ENCODE measurements around the gene SLC25A21.
"Not testable (repeated sequence)": the region's sequence is repeated elsewhere in the genome, so short reads cannot be mapped to it uniquely, and the experiment has no call there.

SLC25A21 gene

GRCh38 chr14:37081856-37082255 is 90.5 kb downstream of the SLC25A21 start:
- Histone ChIP-seq H2BK5ac (ENCODE audit: low read length) (no peak overlapping the region), H3K4me1 (ENCODE audit: control insufficient read depth, low read depth, low read length) (no peaks in the 10 kb centered on the region), H3K27ac (ENCODE audit: low read depth, low read length) (no peak overlapping the region), H3K79me2 (ENCODE audit: control insufficient read depth, insufficient read depth, low read length) (no peaks in the 10 kb centered on the region), H4K5ac (ENCODE audit: low read length) (no peak overlapping the region), H3K4me2 (ENCODE audit: low read length) (no peak overlapping the region), H3K56ac (ENCODE audit: low read length) (no peak overlapping the region), H2BK120ac (ENCODE audit: low read depth, low read length) (no peak overlapping the region), H3K27me3 (ENCODE audit: insufficient read depth, low read length, poor library complexity) (no peaks in the 10 kb centered on the region), H2BK15ac (replicated peaks; ENCODE audit: low read depth) (no peak overlapping the region), H3K79me1 (ENCODE audit: low read length) (no peaks in the 10 kb centered on the region), H3K4me3 (ENCODE audit: low read length) (no peak overlapping the region), H3K18ac (ENCODE audit: low read length) (no peak overlapping the region), H3K4ac (ENCODE audit: low read depth, low read length) (no peak overlapping the region), H3K23ac (ENCODE audit: low read length) (no peak overlapping the region), H4K8ac (ENCODE audit: low read depth, low read length) (no peak overlapping the region), H2AK5ac (ENCODE audit: low read length) (no peak overlapping the region), H3K9ac (ENCODE audit: low read length) (no peak overlapping the region), H3K36me3 (ENCODE audit: control insufficient read depth, insufficient read depth, low read length) (no peaks in the 10 kb centered on the region)
- DNase-seq: no peak

DNA sequence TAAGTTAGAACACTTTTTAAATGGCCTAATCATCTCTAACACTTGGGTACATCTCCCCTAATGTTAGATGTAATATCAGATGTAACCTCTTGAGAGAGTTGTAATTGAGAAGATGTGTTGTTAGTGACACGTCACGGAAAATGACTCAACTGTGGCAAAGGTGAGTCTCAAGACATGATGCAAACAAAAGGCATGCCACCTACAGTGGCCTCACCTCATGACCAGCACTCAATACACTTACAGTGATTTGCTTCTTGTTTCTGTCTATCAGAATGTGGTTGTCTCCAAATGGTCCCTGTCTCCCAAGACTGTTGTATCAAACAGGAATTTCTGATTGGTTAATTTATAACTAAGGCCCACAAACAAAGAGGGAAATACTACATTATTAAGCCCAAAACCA is 91.2 kb downstream of the SLC25A21 start:
- WGBS (ENCODE audit: extremely low coverage, insufficient coverage, low lambda C conversion rate): no CpG with 5 or more reads among the region's 2 CpGs
- no peak overlapping the region for H3K9ac ChIP-seq (ENCODE audit: low read length)
- H3K56ac ChIP-seq (ENCODE audit: low read length): no peak overlapping the region
- H3K4me1 ChIP-seq (ENCODE audit: control insufficient read depth, low read depth, low read length): no peaks in the 10 kb centered on the region
- no peak overlapping the region for H3K4me2 ChIP-seq (ENCODE audit: low read length)
- H3K4ac ChIP-seq (ENCODE audit: low read depth, low read length): no peak overlapping the region
- H3K23ac ChIP-seq (ENCODE audit: low read length): no peak overlapping the region
- H2BK15ac ChIP-seq (replicated peaks; ENCODE audit: low read depth): no peak overlapping the region
- no peak overlapping the region for H3K27ac ChIP-seq (ENCODE audit: low read depth, low read length)
- H4K5ac ChIP-seq (ENCODE audit: low read length): no peak overlapping the region
- no peak overlapping the region for H2AK5ac ChIP-seq (ENCODE audit: low read length)
- no peaks in the 10 kb centered on the region for H3K36me3 ChIP-seq (ENCODE audit: control insufficient read depth, insufficient read depth, low read length)
- H2BK120ac ChIP-seq (ENCODE audit: low read depth, low read length): no peak overlapping the region
- no peak overlapping the region for H3K4me3 ChIP-seq (ENCODE audit: low read length)
- no peak overlapping the region for H4K8ac ChIP-seq (ENCODE audit: low read depth, low read length)
- H2BK5ac ChIP-seq (ENCODE audit: low read length): no peak overlapping the region
- no peak overlapping the region for H3K18ac ChIP-seq (ENCODE audit: low read length)
- DNase-seq: peak; percentile 57
- H3K27me3 ChIP-seq (ENCODE audit: insufficient read depth, low read length, poor library complexity): no peaks in the 10 kb centered on the region
- no peaks in the 10 kb centered on the region for H3K79me2 ChIP-seq (ENCODE audit: control insufficient read depth, insufficient read depth, low read length)
- H3K79me1 ChIP-seq (ENCODE audit: low read length): no peaks in the 10 kb centered on the region

DNA sequence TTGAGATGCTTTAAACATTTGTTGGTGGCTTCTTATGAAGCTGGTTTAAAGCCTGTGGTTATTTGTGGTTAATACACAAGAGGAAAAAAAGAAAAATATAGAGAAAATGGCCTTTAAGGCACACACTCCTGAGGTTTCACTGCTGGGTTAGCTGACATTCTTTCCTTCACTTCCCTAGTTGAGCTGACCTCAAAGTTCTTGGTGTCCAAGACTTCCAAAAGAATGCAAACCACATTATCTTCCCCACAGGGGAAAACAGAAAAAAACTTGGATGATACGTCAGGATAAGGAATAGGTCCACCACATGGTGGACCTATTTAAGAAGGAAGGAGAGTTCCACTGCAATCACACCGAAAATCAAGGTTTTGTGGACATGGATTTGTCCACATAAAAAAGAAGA is 94.3 kb downstream of the SLC25A21 start:
- WGBS (ENCODE audit: extremely low coverage, insufficient coverage, low lambda C conversion rate): no CpG with 5 or more reads among the region's 2 CpGs

DNA sequence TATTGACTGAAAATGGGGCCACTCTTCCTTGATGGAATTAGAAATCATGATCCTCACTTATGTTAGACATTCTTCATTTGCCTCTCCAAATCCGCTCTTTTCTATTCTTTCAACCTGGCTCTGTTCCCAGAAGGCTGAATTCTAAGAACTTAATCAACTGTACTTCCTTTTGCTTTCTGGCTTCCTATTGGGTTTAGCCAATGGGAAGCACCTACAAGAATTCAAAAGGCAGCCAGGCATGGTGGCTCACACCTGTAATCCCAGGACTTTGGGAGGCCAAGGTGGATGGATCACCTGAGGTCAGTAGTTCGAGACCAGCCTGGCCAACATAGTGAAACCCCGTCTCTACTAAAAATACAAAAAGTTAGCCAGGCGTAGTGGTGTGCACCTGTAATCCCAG is 98.1 kb downstream of the SLC25A21 start:
- H3K36me3 ChIP-seq (ENCODE audit: control insufficient read depth, insufficient read depth, low read length); H4K8ac ChIP-seq (ENCODE audit: low read depth, low read length); H3K4me3 ChIP-seq (ENCODE audit: low read length); H3K4ac ChIP-seq (ENCODE audit: low read depth, low read length); H2BK5ac ChIP-seq (ENCODE audit: low read length); H2AK5ac ChIP-seq (ENCODE audit: low read length); H3K18ac ChIP-seq (ENCODE audit: low read length); H2BK15ac ChIP-seq (replicated peaks; ENCODE audit: low read depth); H3K4me1 ChIP-seq (ENCODE audit: control insufficient read depth, low read depth, low read length); H3K56ac ChIP-seq (ENCODE audit: low read length); H4K5ac ChIP-seq (ENCODE audit: low read length); H3K27ac ChIP-seq (ENCODE audit: low read depth, low read length); H3K27me3 ChIP-seq (ENCODE audit: insufficient read depth, low read length, poor library complexity); H3K23ac ChIP-seq (ENCODE audit: low read length); H2BK120ac ChIP-seq (ENCODE audit: low read depth, low read length); H3K79me2 ChIP-seq (ENCODE audit: control insufficient read depth, insufficient read depth, low read length); DNase-seq; H3K9ac ChIP-seq (ENCODE audit: low read length); H3K4me2 ChIP-seq (ENCODE audit: low read length); H3K79me1 ChIP-seq (ENCODE audit: low read length): not testable (repeated sequence)
- no CpG with 5 or more reads among the region's 4 CpGs for WGBS (ENCODE audit: extremely low coverage, insufficient coverage, low lambda C conversion rate)

More for the DNA sequence above, 94.3 kb downstream of the SLC25A21 start:
- H2BK15ac ChIP-seq (replicated peaks; ENCODE audit: low read depth): no peak overlapping the region
- no peaks in the 10 kb centered on the region for H3K27me3 ChIP-seq (ENCODE audit: insufficient read depth, low read length, poor library complexity)
- no peaks in the 10 kb centered on the region for H3K79me1 ChIP-seq (ENCODE audit: low read length)
- no peak overlapping the region for H2BK5ac ChIP-seq (ENCODE audit: low read length)
- H3K4me2 ChIP-seq (ENCODE audit: low read length): no peak overlapping the region
- no peak overlapping the region for H3K4ac ChIP-seq (ENCODE audit: low read depth, low read length)
- H2AK5ac ChIP-seq (ENCODE audit: low read length): no peak overlapping the region
- H4K8ac ChIP-seq (ENCODE audit: low read depth, low read length): no peak overlapping the region
- H3K56ac ChIP-seq (ENCODE audit: low read length): no peak overlapping the region
- H3K23ac ChIP-seq (ENCODE audit: low read length): no peak overlapping the region
- H3K4me1 ChIP-seq (ENCODE audit: control insufficient read depth, low read depth, low read length): no peaks in the 10 kb centered on the region
- H3K4me3 ChIP-seq (ENCODE audit: low read length): no peak overlapping the region
- H3K27ac ChIP-seq (ENCODE audit: low read depth, low read length): no peak overlapping the region
- H4K5ac ChIP-seq (ENCODE audit: low read length): no peak overlapping the region
- H2BK120ac ChIP-seq (ENCODE audit: low read depth, low read length): no peak overlapping the region
- H3K79me2 ChIP-seq (ENCODE audit: control insufficient read depth, insufficient read depth, low read length): no peaks in the 10 kb centered on the region
- DNase-seq: no peak
- no peaks in the 10 kb centered on the region for H3K36me3 ChIP-seq (ENCODE audit: control insufficient read depth, insufficient read depth, low read length)
- no peak overlapping the region for H3K18ac ChIP-seq (ENCODE audit: low read length)
- H3K9ac ChIP-seq (ENCODE audit: low read length): no peak overlapping the region

DNA sequence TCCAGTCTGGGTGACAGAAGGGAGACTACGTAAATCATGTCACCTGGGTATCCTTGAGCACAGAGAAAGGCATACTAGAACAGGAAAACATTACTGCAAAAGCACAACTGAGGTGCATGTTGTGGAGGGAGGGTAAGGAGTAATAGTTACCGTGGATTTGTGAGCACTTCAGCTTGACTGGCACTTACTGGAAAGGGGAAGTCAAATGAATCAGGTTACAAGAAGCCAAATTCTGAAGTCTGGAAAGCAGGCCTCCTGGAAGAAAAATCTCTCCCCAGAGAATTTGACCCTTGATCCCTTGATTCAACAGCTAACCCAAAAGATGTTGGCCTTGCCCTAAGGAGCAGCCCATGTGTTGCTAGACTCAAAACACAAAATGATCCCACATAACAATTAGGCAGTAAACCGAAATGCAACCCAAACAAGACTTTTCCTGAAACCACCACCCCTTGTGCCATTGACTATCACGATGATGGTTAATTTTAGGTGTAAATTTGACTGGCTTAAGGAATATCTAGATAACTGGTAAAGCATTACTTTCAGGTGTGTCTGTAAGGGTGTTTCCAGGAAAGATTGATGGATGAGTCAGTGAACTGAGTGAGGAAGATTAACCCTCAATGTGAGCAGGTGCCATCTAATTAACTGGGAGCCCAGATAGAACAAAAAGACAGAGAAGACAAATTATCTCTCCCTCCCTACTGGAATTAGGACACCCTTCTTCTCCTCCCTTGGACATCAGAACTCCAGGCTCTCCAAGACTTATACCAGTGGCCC is 108.8 kb downstream of the SLC25A21 start:
- Histone ChIP-seq H3K9ac (ENCODE audit: low read length) (no peak overlapping the region), H3K36me3 (ENCODE audit: control insufficient read depth, insufficient read depth, low read length) (no peaks in the 10 kb centered on the region), H4K5ac (ENCODE audit: low read length) (no peak overlapping the region), H2BK15ac (replicated peaks; ENCODE audit: low read depth) (no peak overlapping the region), H3K79me1 (ENCODE audit: low read length) (no peaks in the 10 kb centered on the region), H4K8ac (ENCODE audit: low read depth, low read length) (no peak overlapping the region), H3K27ac (ENCODE audit: low read depth, low read length) (no peak overlapping the region), H3K27me3 (ENCODE audit: insufficient read depth, low read length, poor library complexity) (no peaks in the 10 kb centered on the region), H3K18ac (ENCODE audit: low read length) (no peak overlapping the region), H3K23ac (ENCODE audit: low read length) (no peak overlapping the region), H2BK120ac (ENCODE audit: low read depth, low read length) (no peak overlapping the region), H3K4me2 (ENCODE audit: low read length) (no peak overlapping the region), H3K4me3 (ENCODE audit: low read length) (no peak overlapping the region), H2AK5ac (ENCODE audit: low read length) (no peak overlapping the region), H2BK5ac (ENCODE audit: low read length) (no peak overlapping the region), H3K56ac (ENCODE audit: low read length) (no peak overlapping the region), H3K4me1 (ENCODE audit: control insufficient read depth, low read depth, low read length) (no peaks in the 10 kb centered on the region), H3K79me2 (ENCODE audit: control insufficient read depth, insufficient read depth, low read length) (no peaks in the 10 kb centered on the region), H3K4ac (ENCODE audit: low read depth, low read length) (no peak overlapping the region)
- no peak for DNase-seq
- no CpG with 5 or more reads among the region's 4 CpGs for WGBS (ENCODE audit: extremely low coverage, insufficient coverage, low lambda C conversion rate)

- H3K18ac ChIP-seq (ENCODE audit: low read length): no peak overlapping the region
- no peak overlapping the region for H2AK5ac ChIP-seq (ENCODE audit: low read length)
- no peak overlapping the region for H2BK120ac ChIP-seq (ENCODE audit: low read depth, low read length)
- no peak overlapping the region for H3K23ac ChIP-seq (ENCODE audit: low read length)
- no peak overlapping the region for H4K5ac ChIP-seq (ENCODE audit: low read length)
- no peak overlapping the region for H2BK5ac ChIP-seq (ENCODE audit: low read length)
- H3K56ac ChIP-seq (ENCODE audit: low read length): no peak overlapping the region
- H3K4me1 ChIP-seq (ENCODE audit: control insufficient read depth, low read depth, low read length): no peaks in the 10 kb centered on the region
- no peak overlapping the region for H3K9ac ChIP-seq (ENCODE audit: low read length)
- no peak for DNase-seq
- no peaks in the 10 kb centered on the region for H3K79me1 ChIP-seq (ENCODE audit: low read length)
- no peaks in the 10 kb centered on the region for H3K79me2 ChIP-seq (ENCODE audit: control insufficient read depth, insufficient read depth, low read length)
- 100% methylated on average over 1 of the region's 4 CpGs for WGBS (ENCODE audit: extremely low coverage, insufficient coverage, low lambda C conversion rate)
- no peaks in the 10 kb centered on the region for H3K36me3 ChIP-seq (ENCODE audit: control insufficient read depth, insufficient read depth, low read length)
- H3K4me2 ChIP-seq (ENCODE audit: low read length): no peak overlapping the region
- no peak overlapping the region for H3K27ac ChIP-seq (ENCODE audit: low read depth, low read length)
- no peaks in the 10 kb centered on the region for H3K27me3 ChIP-seq (ENCODE audit: insufficient read depth, low read length, poor library complexity)
- H3K4ac ChIP-seq (ENCODE audit: low read depth, low read length): no peak overlapping the region
- H2BK15ac ChIP-seq (replicated peaks; ENCODE audit: low read depth): no peak overlapping the region
- no peak overlapping the region for H3K4me3 ChIP-seq (ENCODE audit: low read length)
- H4K8ac ChIP-seq (ENCODE audit: low read depth, low read length): no peak overlapping the region
Observed at GRCh38 chr14:37062191-37062803, 110.1 kb downstream of the SLC25A21 start.
